SU-DHL-6 (cell line): ENCODE results near the gene SURF6.

Experiments
- CTCF ChIP-seq: fragments of 200-600 bp; sonication (generic); IDR thresholded peaks from one replicate; pipeline ENCODE4 v1.5.1; 2017; ENCODE audit warnings: antibody characterized with exemption, mild to moderate bottlenecking, low read length, moderate library complexity; ENCODE audit not compliant: insufficient read depth, poor library complexity, severe bottlenecking
- EZH2phosphoT487 ChIP-seq: fragments of 200-600 bp; sonication (generic), shearing (Covaris generic); conservative IDR thresholded peaks from 2 replicates; pipeline ENCODE4 v1.6.1; 2018; ENCODE audit warnings: mild to moderate bottlenecking, antibody characterized with exemption, low read length, moderate library complexity, mixed read lengths

DNA sequence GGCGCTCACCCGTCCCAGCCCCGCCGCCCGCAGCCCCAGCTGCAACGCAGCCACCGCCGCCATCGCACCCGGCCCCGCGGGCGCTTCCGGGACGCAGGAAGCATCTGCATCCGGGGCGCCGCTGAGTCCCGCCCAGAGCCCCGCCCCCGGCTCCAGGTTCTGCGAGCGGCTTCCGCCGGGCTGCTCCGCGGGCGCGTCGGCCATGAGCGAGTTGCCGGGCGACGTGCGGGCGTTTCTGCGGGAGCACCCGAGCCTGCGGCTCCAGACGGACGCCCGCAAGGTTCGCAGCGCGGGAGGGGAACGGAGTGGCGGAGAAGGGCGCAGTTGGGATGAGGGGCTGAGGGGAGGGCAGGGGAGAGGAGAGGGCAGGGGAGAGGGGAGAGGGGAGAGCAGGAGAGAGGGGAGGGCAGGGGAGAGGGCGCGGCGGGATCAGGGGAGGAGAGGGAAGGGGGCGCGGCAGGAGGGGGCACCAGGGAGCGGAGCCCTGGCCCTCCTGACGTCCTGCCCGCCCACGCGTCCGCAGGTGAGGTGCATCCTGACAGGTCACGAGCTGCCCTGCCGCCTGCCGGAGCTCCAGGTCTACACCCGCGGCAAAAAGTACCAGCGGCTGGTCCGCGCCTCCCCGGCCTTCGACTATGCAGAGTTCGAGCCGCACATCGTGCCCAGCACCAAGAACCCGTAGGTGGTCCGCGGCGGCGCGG lies 20.6 kb upstream of the SURF6 start, which contains the start of the genes SURF1 and SURF2:
- TF ChIP-seq CTCF (no peak), EZH2phosphoT487 (no peak)
